ENCODE measurements around the gene CBFA2T2.

- TF ChIP-seq, protein P1, sequence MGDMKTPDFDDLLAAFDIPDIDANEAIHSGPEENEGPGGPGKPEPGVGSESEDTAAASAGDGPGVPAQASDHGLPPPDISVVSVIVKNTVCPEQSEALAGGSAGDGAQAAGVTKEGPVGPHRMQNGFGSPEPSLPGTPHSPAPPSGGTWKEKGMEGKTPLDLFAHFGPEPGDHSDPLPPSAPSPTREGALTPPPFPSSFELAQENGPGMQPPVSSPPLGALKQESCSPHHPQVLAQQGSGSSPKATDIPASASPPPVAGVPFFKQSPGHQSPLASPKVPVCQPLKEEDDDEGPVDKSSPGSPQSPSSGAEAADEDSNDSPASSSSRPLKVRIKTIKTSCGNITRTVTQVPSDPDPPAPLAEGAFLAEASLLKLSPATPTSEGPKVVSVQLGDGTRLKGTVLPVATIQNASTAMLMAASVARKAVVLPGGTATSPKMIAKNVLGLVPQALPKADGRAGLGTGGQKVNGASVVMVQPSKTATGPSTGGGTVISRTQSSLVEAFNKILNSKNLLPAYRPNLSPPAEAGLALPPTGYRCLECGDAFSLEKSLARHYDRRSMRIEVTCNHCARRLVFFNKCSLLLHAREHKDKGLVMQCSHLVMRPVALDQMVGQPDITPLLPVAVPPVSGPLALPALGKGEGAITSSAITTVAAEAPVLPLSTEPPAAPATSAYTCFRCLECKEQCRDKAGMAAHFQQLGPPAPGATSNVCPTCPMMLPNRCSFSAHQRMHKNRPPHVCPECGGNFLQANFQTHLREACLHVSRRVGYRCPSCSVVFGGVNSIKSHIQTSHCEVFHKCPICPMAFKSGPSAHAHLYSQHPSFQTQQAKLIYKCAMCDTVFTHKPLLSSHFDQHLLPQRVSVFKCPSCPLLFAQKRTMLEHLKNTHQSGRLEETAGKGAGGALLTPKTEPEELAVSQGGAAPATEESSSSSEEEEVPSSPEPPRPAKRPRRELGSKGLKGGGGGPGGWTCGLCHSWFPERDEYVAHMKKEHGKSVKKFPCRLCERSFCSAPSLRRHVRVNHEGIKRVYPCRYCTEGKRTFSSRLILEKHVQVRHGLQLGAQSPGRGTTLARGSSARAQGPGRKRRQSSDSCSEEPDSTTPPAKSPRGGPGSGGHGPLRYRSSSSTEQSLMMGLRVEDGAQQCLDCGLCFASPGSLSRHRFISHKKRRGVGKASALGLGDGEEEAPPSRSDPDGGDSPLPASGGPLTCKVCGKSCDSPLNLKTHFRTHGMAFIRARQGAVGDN (IDR thresholded peaks at IDR 0.05) = no peak
- TF ChIP-seq, protein P2, sequence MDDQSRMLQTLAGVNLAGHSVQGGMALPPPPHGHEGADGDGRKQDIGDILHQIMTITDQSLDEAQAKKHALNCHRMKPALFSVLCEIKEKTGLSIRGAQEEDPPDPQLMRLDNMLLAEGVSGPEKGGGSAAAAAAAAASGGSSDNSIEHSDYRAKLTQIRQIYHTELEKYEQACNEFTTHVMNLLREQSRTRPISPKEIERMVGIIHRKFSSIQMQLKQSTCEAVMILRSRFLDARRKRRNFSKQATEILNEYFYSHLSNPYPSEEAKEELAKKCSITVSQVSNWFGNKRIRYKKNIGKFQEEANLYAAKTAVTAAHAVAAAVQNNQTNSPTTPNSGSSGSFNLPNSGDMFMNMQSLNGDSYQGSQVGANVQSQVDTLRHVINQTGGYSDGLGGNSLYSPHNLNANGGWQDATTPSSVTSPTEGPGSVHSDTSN (IDR thresholded peaks at IDR 0.05; ENCODE audit: insufficient replicate concordance, low read depth, low read length) = no peak
- no peak for TF ChIP-seq CTCF (IDR thresholded peaks at IDR 0.05 in 2 of 3, conservative IDR thresholded peaks at IDR 0.05 in 1 of 3; ENCODE audit: control insufficient read depth in 2 of 3, extremely low read depth in 1 of 3, insufficient read depth in 1 of 3, low read depth in 3 of 3, low read length in 3 of 3)
- no peak for TF ChIP-seq POLR2A (IDR thresholded peaks at IDR 0.05; ENCODE audit: low read depth, low read length)
- TF ChIP-seq SUZ12 (IDR thresholded peaks at IDR 0.05; ENCODE audit: unreplicated experiment) = no peak
- TF ChIP-seq MXI1 (IDR thresholded peaks at IDR 0.05; ENCODE audit: low read depth, low read length) = no peak
- TF ChIP-seq, protein P3, sequence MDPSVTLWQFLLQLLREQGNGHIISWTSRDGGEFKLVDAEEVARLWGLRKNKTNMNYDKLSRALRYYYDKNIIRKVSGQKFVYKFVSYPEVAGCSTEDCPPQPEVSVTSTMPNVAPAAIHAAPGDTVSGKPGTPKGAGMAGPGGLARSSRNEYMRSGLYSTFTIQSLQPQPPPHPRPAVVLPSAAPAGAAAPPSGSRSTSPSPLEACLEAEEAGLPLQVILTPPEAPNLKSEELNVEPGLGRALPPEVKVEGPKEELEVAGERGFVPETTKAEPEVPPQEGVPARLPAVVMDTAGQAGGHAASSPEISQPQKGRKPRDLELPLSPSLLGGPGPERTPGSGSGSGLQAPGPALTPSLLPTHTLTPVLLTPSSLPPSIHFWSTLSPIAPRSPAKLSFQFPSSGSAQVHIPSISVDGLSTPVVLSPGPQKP (IDR thresholded peaks at IDR 0.05; ENCODE audit: low read depth, low read length) = no peak
- TF ChIP-seq SMC3 (IDR thresholded peaks at IDR 0.05; ENCODE audit: borderline replicate concordance, low read length) = no peak
- no peak for TF ChIP-seq CBX5 (IDR thresholded peaks at IDR 0.05; ENCODE audit: low read depth)
- TF ChIP-seq ATF3 (IDR thresholded peaks at IDR 0.05; ENCODE audit: borderline replicate concordance, extremely low read depth, low read depth, low read length) = no peak
These were observed 30.3 kb upstream of the CBFA2T2 start for GRCh38 chr20:33459599-33459998.
